Right atrium auricular region (tissue), 2 donors: ENCODE measurements around the gene WWOX. TPM values are rescaled to one million over a fixed set of nuclear protein-coding genes. Genes with fewer than 3 reads are reported as not detected.

Experiments
- DNase-seq: peaks from one replicate; pipeline ENCODE4 v3.0.0-alpha.2; 2019; ENCODE audit warnings: low spot score
- H3K27ac ChIP-seq, 2 donors: fragments of 200-600 bp; sonication (generic); 1 replicate in 1 of 2; 2 replicates in 1 of 2; pipeline ENCODE4 v1.5.1; 2016 to 2019
- H3K27me3 ChIP-seq, 2 donors: fragments of 200-600 bp; sonication (generic); one replicate each; pipeline versions ENCODE4 v1.5.1 to v1.6.0; 2017 to 2019
- H3K36me3 ChIP-seq: fragments of 200-600 bp; sonication (generic); one replicate; pipeline ENCODE4 v1.5.1; 2016
- H3K4me1 ChIP-seq, 2 donors: fragments of 200-600 bp; sonication (generic); one replicate each; pipeline versions ENCODE4 v1.5.1 to v1.6.0; 2017 to 2019
- H3K4me3 ChIP-seq, 2 donors: fragments of 200-600 bp; sonication (generic); 1 replicate in 1 of 2; 2 replicates in 1 of 2; pipeline ENCODE4 v1.5.1; 2017 to 2019; ENCODE audit warnings: mild to moderate bottlenecking in 1 of 2, moderate library complexity in 1 of 2
- H3K9me3 ChIP-seq, 2 donors: fragments of 200-600 bp; sonication (generic); one replicate each; pipeline ENCODE4 v1.5.1; 2019
- CTCF ChIP-seq, 2 donors: fragments of 200-600 bp; sonication (generic); IDR thresholded peaks; one replicate each; pipeline ENCODE4 v1.5.1; 2019; ENCODE audit warnings: antibody characterized with exemption in 2 of 2
- total RNA-seq, 2 donors: library from RNA; depleted of rRNA; stranded (reverse); fragments of >200 nt; gene quantifications; one replicate each; pipeline ENCODE4 v1.1.0, GENCODE V29; 2016

WWOX gene
- total RNA-seq, 2 donors from 2014 or later, result 14.8 to 20.8 TPM

- TF ChIP-seq CTCF (IDR thresholded peaks at IDR 0.05), result no peak
- no peak overlapping the region for H3K4me3 ChIP-seq
- no peaks in the 10 kb centered on the region for H3K4me1 ChIP-seq
- no peak for DNase-seq
- no peaks in the 10 kb centered on the region for H3K36me3 ChIP-seq
- no peaks in the 10 kb centered on the region for H3K27me3 ChIP-seq
- no peak overlapping the region for H3K27ac ChIP-seq
- H3K9me3 ChIP-seq, result no peaks in the 10 kb centered on the region
These were observed 190.4 kb downstream of the WWOX start for GRCh38 chr16:78289844-78290277.

DNA sequence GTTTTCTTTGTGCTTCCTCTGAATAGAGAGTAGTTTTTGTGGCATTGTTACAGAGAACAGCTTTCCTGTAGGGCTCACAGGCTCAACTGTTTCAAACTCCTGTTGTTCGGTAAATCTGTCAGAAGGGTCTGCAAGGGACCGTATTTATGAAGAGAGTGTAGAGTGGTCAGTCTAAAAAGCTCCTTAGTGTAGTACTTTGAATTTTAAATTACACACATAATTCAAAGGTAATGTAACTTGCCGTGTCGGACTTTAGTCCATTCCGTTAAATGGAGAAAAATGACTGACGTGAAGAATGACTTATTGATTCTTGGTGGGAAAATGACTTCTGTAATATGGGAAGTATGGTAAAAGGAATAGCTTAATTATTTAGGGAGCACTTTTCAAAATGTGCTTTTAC lies 190.9 kb downstream of the WWOX start:
- Histone ChIP-seq H3K9me3 (no peaks in the 10 kb centered on the region), H3K36me3 (no peaks in the 10 kb centered on the region), H3K27ac (no peak overlapping the region), H3K4me1 (no peaks in the 10 kb centered on the region), H3K27me3 (no peaks in the 10 kb centered on the region), H3K4me3 (no peak overlapping the region)
- DNase-seq, result no peak
- no peak for TF ChIP-seq CTCF (IDR thresholded peaks at IDR 0.05)

GRCh38 chr16:78290872-78291591 lies 191.6 kb downstream of the WWOX start:
- Histone ChIP-seq H3K4me1 (no peaks in the 10 kb centered on the region), H3K9me3 (no peaks in the 10 kb centered on the region), H3K36me3 (no peaks in the 10 kb centered on the region), H3K4me3 (no peak overlapping the region), H3K27ac (no peak overlapping the region), H3K27me3 (no peaks in the 10 kb centered on the region)
- no peak for DNase-seq
- no peak for TF ChIP-seq CTCF (IDR thresholded peaks at IDR 0.05)

- Histone ChIP-seq H3K27me3 (no peaks in the 10 kb centered on the region), H3K36me3 (no peaks in the 10 kb centered on the region), H3K9me3 (no peaks in the 10 kb centered on the region), H3K4me3 (no peak overlapping the region), H3K4me1 (no peaks in the 10 kb centered on the region), H3K27ac (no peak overlapping the region)
- no peak for TF ChIP-seq CTCF (IDR thresholded peaks at IDR 0.05)
- no peak for DNase-seq
These were observed 192.2 kb downstream of the WWOX start for GRCh38 chr16:78291604-78292003.

- DNase-seq, result no peak
- no peak for TF ChIP-seq CTCF (IDR thresholded peaks at IDR 0.05)
- Histone ChIP-seq H3K36me3 (no peaks in the 10 kb centered on the region), H3K27ac (no peak overlapping the region), H3K27me3 (no peaks in the 10 kb centered on the region), H3K9me3 (no peaks in the 10 kb centered on the region), H3K4me3 (no peak overlapping the region), H3K4me1 (no peaks in the 10 kb centered on the region)
These were observed 192.8 kb downstream of the WWOX start for GRCh38 chr16:78292086-78292843.
